HG02884 (cell line): ENCODE results near the gene NHLRC2.
"Not testable (repeated sequence)": the region's sequence is repeated elsewhere in the genome, so short reads cannot be mapped to it uniquely, and the experiment has no call there.

ENCODE experiments used
- ATAC-seq: cut with Tn5 transposase; IDR thresholded peaks from one replicate; pipeline ENCODE4 v1.9.1; 2021; ENCODE audit warnings: mild to moderate bottlenecking, moderate library complexity; ENCODE audit not compliant: unreplicated experiment

The NHLRC2 gene

GRCh38 chr10:113937756-113938155, 83.3 kb downstream of the NHLRC2 start:
- ATAC-seq: no peak

DNA sequence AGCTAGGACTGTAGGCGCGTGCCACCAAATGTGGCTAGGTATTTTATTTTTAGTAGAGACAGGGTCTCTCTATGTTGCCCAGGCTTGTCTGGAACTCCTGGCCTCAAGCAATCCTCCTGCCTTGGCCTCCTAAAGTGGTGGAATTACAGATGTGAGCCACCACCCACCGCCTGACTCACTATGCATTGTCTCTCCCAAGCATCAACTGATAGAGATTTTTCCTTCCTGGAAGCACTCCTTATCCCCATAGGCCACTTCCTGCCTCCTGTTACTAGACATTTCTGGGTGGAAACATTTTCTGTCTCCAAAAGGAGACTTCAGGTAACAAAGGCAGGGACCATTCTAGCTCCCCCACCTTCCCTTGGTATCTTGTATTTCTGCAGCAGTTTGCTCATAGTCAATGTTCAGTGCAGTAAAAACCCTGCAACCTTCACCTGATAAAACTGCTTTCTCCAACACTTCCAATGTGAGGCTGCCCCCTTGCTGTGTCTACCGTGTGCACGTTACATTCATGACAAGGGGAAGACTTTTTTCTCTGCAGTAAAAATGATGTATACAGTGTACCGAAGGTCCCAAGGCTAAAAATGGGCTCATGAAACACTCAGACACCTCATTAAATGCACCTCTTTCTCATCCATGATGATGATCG, 84.9 kb downstream of the NHLRC2 start:
- ATAC-seq: no peak

- ATAC-seq: no peak
Observed at GRCh38 chr10:113941140-113941539, 86.7 kb downstream of the NHLRC2 start.

GRCh38 chr10:113943196-113943595, 88.7 kb downstream of the NHLRC2 start:
- not testable (repeated sequence) for ATAC-seq

DNA sequence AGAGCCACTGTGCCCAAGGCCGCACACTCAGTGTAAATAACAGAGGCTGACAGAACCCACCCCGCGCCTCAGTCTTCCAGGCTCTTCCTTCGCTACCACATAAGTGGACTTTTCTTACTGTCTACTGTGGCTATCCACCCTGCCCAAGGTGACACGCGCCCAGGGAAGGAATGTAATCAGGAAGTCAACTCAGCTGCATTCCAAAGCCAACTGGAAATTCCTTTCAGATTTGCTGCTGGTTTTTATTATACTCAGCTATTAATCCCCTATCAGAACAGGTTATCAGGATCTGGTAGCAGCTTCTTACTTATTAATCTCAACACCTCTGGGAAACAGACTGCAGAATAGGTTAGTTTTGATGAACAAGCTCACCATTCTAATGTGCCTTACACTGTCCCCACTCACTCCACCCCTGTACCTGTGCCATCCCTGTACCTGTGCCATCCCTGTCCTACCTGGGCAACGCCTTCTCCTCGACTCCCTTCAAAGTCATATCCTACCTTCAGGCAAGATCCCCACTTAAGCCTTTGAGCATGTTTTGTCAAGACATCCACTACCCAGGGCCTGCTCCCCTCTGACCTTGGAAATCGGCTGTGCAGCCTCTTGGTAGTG, 90.7 kb downstream of the NHLRC2 start:
- no peak for ATAC-seq

GRCh38 chr10:113945687-113946085, 91.2 kb downstream of the NHLRC2 start:
- ATAC-seq: no peak

- ATAC-seq: no peak
Observed at GRCh38 chr10:113947184-113948041, 93.0 kb downstream of the NHLRC2 start.

- no peak for ATAC-seq
Observed at GRCh38 chr10:113948048-113948447, 93.6 kb downstream of the NHLRC2 start.

DNA sequence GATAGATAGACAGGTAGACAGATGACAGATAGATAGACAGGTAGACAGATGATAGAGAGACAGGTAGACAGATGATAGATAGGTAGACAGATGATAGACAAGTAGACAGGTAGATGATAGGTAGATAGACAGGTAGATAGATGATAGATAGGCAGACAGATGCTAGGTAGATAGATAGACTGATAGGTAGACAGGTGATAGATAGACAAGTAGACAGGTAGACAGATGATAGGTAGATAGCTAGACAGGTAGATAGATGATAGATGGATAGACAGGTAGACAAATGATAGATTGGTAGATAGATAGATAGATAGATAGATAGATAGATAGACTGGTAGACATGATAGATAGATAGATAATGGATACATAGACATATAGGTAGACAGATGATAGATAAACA, 95.8 kb downstream of the NHLRC2 start:
- ATAC-seq: no peak

DNA sequence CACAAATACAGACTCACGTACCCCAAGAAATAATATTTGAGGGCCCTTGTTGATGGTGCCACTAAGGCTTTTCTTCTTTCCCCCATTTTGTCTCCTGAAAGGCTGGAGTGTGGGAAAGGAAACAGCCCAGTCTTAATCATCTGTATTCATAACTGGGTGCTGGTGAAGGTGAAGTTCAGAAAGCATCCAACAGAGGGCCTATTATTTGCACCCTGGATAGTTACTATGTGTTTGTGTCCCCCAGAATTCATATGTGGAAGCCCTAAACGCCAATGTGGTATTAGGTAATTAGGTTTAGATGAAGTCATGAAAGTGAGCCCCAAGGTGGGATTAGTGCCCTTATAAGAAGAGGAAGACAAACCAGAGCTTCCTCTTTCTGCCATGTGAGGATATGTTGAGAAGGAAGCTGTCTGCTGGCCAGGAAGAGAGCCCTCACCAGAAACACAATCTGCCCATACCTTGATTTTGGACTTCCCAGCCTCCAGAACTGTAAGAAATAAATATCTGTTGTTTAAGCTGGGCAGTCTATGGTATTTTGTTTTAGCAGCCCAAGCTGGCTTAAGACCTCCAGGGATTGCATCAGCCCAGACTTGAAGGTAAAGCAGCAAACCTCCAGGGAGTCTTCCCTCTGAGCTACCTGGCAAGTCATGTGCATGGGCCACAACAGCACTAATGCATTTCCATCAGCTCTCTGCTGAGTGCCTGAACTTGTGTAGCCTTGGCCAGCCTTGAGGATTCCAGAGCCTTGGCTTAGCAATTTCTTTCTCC, 99.2 kb downstream of the NHLRC2 start:
- no peak for ATAC-seq

GRCh38 chr10:113954409-113954808, 99.9 kb downstream of the NHLRC2 start:
- ATAC-seq: no peak

DNA sequence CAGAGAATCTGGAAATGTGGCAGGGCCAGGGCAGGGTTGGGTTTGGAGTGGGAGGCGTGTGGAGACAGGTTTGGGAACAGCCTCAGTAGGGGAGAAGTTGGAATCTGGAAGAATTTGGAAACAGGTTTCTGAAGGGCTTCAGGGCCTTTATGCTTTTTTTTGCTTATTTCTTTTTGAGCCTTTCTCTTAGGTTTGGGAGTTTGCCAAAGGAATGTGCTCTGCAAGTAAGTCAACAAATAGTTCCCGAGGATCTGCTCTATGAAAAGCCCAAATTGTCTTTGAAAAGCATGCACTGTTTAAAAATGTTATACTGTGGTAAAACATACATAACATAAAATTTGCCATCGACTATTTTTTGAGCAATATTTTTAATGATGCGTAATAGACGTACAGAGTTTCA, 102.6 kb downstream of the NHLRC2 start:
- no peak for ATAC-seq

GRCh38 chr10:113958631-113959382, 104.3 kb downstream of the NHLRC2 start:
- ATAC-seq: no peak

DNA sequence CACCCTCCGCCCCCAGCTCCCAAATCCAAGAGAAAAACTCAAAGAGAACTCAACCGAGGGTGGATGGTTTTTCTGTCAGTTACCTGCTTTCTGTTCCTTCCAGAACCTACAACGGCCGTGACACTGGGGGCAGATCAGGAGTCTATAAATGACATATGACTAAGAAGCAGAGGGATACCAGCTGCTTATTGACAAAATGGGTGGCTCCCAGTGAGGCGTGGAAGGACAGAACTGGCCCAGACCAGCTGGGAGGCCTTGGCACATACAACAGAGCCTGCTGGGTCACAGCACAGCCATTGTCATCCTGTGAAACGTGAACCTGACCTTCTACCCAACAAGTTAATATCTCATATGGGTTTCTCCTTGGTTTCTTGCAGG, 104.9 kb downstream of the NHLRC2 start:
- ATAC-seq: peak; percentile 50

- ATAC-seq: peak; percentile 31
Observed at GRCh38 chr10:113960617-113961181, 106.2 kb downstream of the NHLRC2 start.

- ATAC-seq: peak; percentile 62
Observed at GRCh38 chr10:113961182-113962031, 106.9 kb downstream of the NHLRC2 start.

DNA sequence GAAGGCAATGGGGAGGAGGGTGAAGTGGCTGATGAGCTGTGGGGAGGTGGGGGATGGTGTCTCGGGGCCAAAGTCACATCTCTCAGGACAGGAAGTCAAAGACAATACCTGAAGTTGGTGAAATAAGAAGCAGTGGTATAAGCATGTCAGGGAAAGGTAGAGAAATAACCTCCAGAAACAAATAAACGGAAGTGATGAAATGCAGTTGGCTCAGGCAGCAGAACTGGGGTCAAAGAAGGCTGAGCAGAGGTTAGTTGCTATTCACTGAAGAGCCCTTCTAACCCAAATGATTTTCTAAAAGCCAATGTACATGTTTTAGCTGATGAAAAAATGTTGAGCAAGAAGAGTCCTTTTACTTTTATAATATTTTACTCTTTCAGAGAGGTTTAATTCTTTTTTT, 110.6 kb downstream of the NHLRC2 start:
- no peak for ATAC-seq

DNA sequence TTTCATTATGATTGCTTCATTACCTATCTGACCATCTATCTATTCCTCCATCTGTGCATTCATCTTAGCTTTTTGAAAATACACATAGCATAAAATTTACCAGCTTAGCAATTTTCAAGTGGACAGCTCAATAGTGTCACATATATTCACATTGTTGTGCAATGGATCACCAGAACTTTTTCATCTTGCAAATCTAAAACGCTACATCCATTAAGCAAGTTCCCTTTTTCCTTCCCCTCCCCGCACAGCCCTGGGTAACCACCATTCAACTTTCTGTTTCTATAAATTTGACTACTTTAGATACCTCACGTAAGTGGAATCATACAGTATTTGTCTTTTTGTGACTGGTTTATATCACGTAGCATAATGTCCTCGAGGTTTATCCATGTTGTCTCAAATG, 111.2 kb downstream of the NHLRC2 start:
- no peak for ATAC-seq
